Kidney (tissue), 14 donors: ENCODE measurements around the gene CLCNKB. TPM values are rescaled to one million over a fixed set of nuclear protein-coding genes. Genes with fewer than 3 reads are reported as not detected.

ENCODE experiments used
- DNase-seq, 5 donors: peaks; one replicate each; pipeline ENCODE4 v3.0.0-alpha.2; 2013 to 2020
- FAIRE-seq: peaks from 2 replicates; lab custom pipeline; 2012; peaks lifted over from hg19 to GRCh38; lab: Jason Lieb, UNC
- H3K27ac ChIP-seq, 2 donors: one replicate each; pipeline ENCODE4 v1.7.0; 2013; ENCODE audit warnings: low read depth in 2 of 2, low read length in 2 of 2, inconsistent platforms in 1 of 2
- H3K27me3 ChIP-seq: one replicate; pipeline ENCODE4 v1.7.1; 2013; ENCODE audit warnings: low read length, inconsistent platforms; ENCODE audit not compliant: control insufficient read depth, insufficient read depth
- H3K36me3 ChIP-seq, 3 donors: one replicate each; pipeline versions ENCODE4 v1.7.0 to v1.7.1; 2013; ENCODE audit warnings: low read length in 3 of 3, control low read depth in 1 of 3, inconsistent platforms in 1 of 3; ENCODE audit not compliant: insufficient read depth in 3 of 3, control insufficient read depth in 2 of 3
- H3K4me1 ChIP-seq, 3 donors: one replicate each; pipeline versions ENCODE4 v1.7.0 to v1.7.1; 2013; ENCODE audit warnings: low read length in 3 of 3, inconsistent platforms in 1 of 3, low read depth in 1 of 3; ENCODE audit not compliant: control insufficient read depth in 2 of 3, insufficient read depth in 2 of 3
- H3K4me3 ChIP-seq, 3 donors: one replicate each; pipeline versions ENCODE4 v1.7.0 to v1.8.1; 2013; ENCODE audit warnings: low read length in 3 of 3, control low read depth in 1 of 3, inconsistent platforms in 1 of 3
- H3K9ac ChIP-seq, 3 donors: one replicate each; pipeline versions ENCODE4 v1.7.0 to v1.7.1; 2013; ENCODE audit warnings: low read length in 3 of 3, control low read depth in 1 of 3, inconsistent platforms in 1 of 3
- H3K9me3 ChIP-seq, 3 donors: one replicate each; pipeline versions ENCODE4 v1.7.0 to v1.7.1; 2013; ENCODE audit warnings: low read length in 3 of 3, control low read depth in 1 of 3, inconsistent platforms in 1 of 3; ENCODE audit not compliant: control insufficient read depth in 2 of 3, insufficient read depth in 1 of 3
- intact Hi-C: fragments of 100-400 bp; cut with DNase I; formaldehyde crosslinking; loops from one replicate; pipeline ENCODE4 v1.11.1; 2022
- polyA plus RNA-seq: library from polyadenylated mRNA; stranded (reverse); fragments of 350-450 nt; fragmentation: Illumina TruSeq; extraction: RNeasy Lipid Tissue Mini Kit (QIAGEN cat#74804); gene quantifications from one replicate; pipeline ENCODE4 v1.2.3, GENCODE V29; 2014; ENCODE audit warnings: low read depth, low replicate concordance; ENCODE audit not compliant: insufficient read depth
- total RNA-seq: library from RNA; stranded (reverse); fragmentation: NEBNext Ultra II Directional; extraction: Animal tissue kit (Norgen Biotek cat#: 25700); gene quantifications from one replicate; pipeline ENCODE4 v1.2.1, GENCODE V29; 2021
- TF ChIP-seq, protein P1 (sequence below): IDR thresholded peaks from 3 replicates; pipeline ENCODE4 v1.5.1; 2012; ENCODE audit warnings: mild to moderate bottlenecking, moderate library complexity, borderline replicate concordance; ENCODE audit not compliant: insufficient read depth; ENCODE audit errors: extremely low read depth
- donor health status: control.
- donor health status: control.
- donor health status: control.
- donor health status: control.
- donor health status: control.
- donor health status: DM: yes; HTN: yes; CAD: no.
- donor health status: Normal renal cell carcinoma (clear cell type).

The CLCNKB gene
- total and polyA plus RNA-seq, 2 donors from 2014 or later: 60.6 to 519 TPM

- H3K4me1 ChIP-seq: no peaks in the 10 kb centered on the region
- DNase-seq (peak; percentile 2 to 84 (median 55)), FAIRE-seq (no peak)
- H3K4me3 ChIP-seq: no peak overlapping the region
- H3K27me3 ChIP-seq: no peaks in the 10 kb centered on the region
- no peaks in the 10 kb centered on the region for H3K36me3 ChIP-seq
- intact Hi-C loops: no loop called here
- H3K27ac ChIP-seq: no peak overlapping the region
- H3K9ac ChIP-seq: no peak overlapping the region
- TF ChIP-seq, protein P1, sequence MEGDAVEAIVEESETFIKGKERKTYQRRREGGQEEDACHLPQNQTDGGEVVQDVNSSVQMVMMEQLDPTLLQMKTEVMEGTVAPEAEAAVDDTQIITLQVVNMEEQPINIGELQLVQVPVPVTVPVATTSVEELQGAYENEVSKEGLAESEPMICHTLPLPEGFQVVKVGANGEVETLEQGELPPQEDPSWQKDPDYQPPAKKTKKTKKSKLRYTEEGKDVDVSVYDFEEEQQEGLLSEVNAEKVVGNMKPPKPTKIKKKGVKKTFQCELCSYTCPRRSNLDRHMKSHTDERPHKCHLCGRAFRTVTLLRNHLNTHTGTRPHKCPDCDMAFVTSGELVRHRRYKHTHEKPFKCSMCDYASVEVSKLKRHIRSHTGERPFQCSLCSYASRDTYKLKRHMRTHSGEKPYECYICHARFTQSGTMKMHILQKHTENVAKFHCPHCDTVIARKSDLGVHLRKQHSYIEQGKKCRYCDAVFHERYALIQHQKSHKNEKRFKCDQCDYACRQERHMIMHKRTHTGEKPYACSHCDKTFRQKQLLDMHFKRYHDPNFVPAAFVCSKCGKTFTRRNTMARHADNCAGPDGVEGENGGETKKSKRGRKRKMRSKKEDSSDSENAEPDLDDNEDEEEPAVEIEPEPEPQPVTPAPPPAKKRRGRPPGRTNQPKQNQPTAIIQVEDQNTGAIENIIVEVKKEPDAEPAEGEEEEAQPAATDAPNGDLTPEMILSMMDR: no peak
- H3K9me3 ChIP-seq: no peaks in the 10 kb centered on the region
Observed at GRCh38 chr1:16101623-16102022, 58.0 kb downstream of the CLCNKB start.

Other genes starting within 250 kb of the CLCNKB start
- 0.91 TPM for gene UQCRHL, start 236.1 kb upstream of the CLCNKB start, total RNA-seq
- 11.8 TPM for gene UQCRHL, start 236.1 kb upstream of the CLCNKB start, polyA plus RNA-seq
- 70.7 TPM for gene SPEN, start 196.1 kb upstream of the CLCNKB start, total RNA-seq
- gene SPEN, start 196.1 kb upstream of the CLCNKB start, polyA plus RNA-seq: 9.4 TPM
- 41.5 TPM for gene ZBTB17, start 67.7 kb upstream of the CLCNKB start, total RNA-seq
- gene ZBTB17, start 67.7 kb upstream of the CLCNKB start, polyA plus RNA-seq: 33.1 TPM
- 0.22 TPM for gene SRARP, start 39.5 kb upstream of the CLCNKB start, total RNA-seq
- gene SRARP, start 39.5 kb upstream of the CLCNKB start, polyA plus RNA-seq: 4.0 TPM
- gene HSPB7, start 25.7 kb upstream of the CLCNKB start, total RNA-seq: 29.1 TPM
- gene HSPB7, start 25.7 kb upstream of the CLCNKB start, polyA plus RNA-seq: 17.0 TPM
- 7.8 TPM for gene CLCNKA, start 21.7 kb upstream of the CLCNKB start, total RNA-seq
- gene CLCNKA, start 21.7 kb upstream of the CLCNKB start, polyA plus RNA-seq: 187 TPM
- 5.0 TPM for gene FAM131C, start 29.9 kb downstream of the CLCNKB start, total RNA-seq
- 12.0 TPM for gene FAM131C, start 29.9 kb downstream of the CLCNKB start, polyA plus RNA-seq
- 34.2 TPM for gene EPHA2, start 112.3 kb downstream of the CLCNKB start, total RNA-seq
- gene EPHA2, start 112.3 kb downstream of the CLCNKB start, polyA plus RNA-seq: 5.5 TPM
- gene ARHGEF19, start 168.9 kb downstream of the CLCNKB start, total RNA-seq: 8.2 TPM
- 3.5 TPM for gene ARHGEF19, start 168.9 kb downstream of the CLCNKB start, polyA plus RNA-seq
- gene CPLANE2, start 193.4 kb downstream of the CLCNKB start, total RNA-seq: 9.4 TPM
- 7.9 TPM for gene CPLANE2, start 193.4 kb downstream of the CLCNKB start, polyA plus RNA-seq